Left lobe of liver (tissue), 2 donors: ENCODE results near the gene SLC24A3. TPM values are rescaled to one million over a fixed set of nuclear protein-coding genes. Genes with fewer than 3 reads are reported as not detected.

Experiments used
- ATAC-seq: fragments of 200-7000 bp; cut with Tn5 transposase; one replicate; pipeline ENCODE4 v1.9.1; 2020; ENCODE audit warnings: mild to moderate bottlenecking, moderate library complexity
- DNase-seq: peaks from one replicate; pipeline ENCODE4 v3.0.0-alpha.2; 2020; ENCODE audit warnings: low spot score
- total RNA-seq: library from RNA; stranded (reverse); gene quantifications from one replicate; pipeline ENCODE4 v1.2.1, GENCODE V29; 2021
- donor health status: DM: no; HTN: no; CAD: no; lungs with moderate emphysema.
- donor health status: DM: no; HTN: yes; CAD: no.

The SLC24A3 gene
- 0.35 TPM for total RNA-seq

GRCh38 chr20:19212469-19212815 is at the start of gene SLC24A3:
Gene SLC24A3, plus strand, starts transcription at chr20:19212642.
- ATAC-seq (no peak), DNase-seq (no peak)

GRCh38 chr20:19170148-19170547 is 42.3 kb upstream of the SLC24A3 start:
- ATAC-seq (no peak), DNase-seq (no peak)

DNA sequence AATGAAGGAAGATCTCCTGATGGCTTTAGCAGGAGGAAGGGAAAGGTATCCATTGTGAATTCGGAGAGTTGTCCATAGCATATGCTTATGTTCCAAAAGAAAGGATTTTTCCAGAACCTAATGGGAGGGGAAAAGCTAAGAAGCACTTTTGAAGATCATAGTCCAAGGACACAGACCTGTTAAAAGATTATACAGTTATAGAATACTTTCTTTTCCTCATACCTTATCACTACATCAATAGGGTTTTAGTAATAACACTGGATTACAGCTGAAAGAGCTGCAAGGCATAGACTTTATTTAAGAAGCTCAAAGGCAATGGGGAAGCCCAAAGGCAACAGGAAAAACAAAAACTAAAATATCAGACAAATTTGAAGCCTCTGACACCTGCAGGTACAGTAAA is 39.8 kb upstream of the SLC24A3 start:
- DNase-seq (no peak), ATAC-seq (no peak)

- no peak for ATAC-seq
- DNase-seq = no peak
These were observed 35.9 kb upstream of the SLC24A3 start for GRCh38 chr20:19176470-19177052.

- ATAC-seq (no peak), DNase-seq (no peak)
These were observed 30.9 kb upstream of the SLC24A3 start for GRCh38 chr20:19181552-19181951.

DNA sequence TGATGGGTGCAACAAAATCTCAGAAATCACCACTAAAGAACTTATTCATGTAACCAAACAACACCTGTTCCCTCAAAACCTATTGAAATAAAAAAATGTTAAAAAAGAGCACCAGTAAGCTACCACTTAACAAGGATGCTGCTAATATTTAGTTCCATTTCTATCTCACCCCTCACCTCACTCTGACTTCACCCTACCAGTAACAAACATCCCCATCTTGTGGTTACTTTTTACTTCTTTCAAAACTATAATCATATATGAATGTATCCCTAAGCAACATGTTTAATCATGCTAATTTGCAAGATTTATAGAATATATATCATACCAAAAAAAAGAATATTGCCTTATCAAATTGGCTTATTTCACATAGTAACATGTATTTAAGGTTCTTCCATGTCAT is 27.4 kb upstream of the SLC24A3 start:
- ATAC-seq = no peak

GRCh38 chr20:19193349-19193748 is 19.1 kb upstream of the SLC24A3 start:
- DNase-seq = no peak
- no peak for ATAC-seq

More for the DNA sequence above, 27.4 kb upstream of the SLC24A3 start:
- no peak for DNase-seq

DNA sequence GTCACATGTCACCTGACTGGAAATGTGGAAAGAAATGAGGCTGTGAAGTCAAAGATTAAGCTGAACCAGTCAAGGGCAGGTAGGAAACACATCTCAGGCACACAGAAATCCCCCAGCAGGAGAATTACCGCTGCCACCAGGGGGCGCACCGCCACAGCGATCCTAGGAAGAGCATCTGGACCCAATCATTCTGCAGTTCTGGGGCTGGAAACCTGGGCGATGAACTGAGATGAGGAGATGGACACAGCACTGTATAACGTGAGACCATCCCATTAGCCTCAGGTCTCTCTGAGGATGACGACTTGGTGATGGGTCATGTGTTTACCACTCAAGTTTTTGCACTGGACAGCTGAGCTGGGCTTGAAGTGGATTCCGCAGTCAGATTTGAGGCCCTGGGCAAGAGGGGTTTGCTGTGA is 6.5 kb upstream of the SLC24A3 start:
- ATAC-seq (peak; percentile 93), DNase-seq (peak; percentile 72)

DNA sequence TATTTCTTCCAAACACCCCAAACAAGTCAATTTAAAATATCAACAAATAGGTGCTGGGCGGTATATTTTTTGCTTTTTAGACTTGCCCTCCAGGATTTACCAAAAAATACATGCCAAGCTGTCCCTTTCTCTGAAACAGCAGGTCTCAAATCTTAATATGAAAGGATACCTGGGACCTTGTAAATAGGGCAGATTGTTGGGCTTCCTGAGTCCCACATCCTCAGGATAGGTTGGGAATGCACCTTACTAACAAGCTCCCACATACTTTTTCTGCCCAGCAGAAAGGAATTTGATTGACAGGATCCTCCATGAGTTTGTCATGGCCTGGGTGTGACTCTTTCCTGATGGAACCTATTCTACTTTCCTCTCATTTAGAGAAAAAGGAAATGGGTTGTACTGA is 4.9 kb upstream of the SLC24A3 start:
- DNase-seq = no peak

DNA sequence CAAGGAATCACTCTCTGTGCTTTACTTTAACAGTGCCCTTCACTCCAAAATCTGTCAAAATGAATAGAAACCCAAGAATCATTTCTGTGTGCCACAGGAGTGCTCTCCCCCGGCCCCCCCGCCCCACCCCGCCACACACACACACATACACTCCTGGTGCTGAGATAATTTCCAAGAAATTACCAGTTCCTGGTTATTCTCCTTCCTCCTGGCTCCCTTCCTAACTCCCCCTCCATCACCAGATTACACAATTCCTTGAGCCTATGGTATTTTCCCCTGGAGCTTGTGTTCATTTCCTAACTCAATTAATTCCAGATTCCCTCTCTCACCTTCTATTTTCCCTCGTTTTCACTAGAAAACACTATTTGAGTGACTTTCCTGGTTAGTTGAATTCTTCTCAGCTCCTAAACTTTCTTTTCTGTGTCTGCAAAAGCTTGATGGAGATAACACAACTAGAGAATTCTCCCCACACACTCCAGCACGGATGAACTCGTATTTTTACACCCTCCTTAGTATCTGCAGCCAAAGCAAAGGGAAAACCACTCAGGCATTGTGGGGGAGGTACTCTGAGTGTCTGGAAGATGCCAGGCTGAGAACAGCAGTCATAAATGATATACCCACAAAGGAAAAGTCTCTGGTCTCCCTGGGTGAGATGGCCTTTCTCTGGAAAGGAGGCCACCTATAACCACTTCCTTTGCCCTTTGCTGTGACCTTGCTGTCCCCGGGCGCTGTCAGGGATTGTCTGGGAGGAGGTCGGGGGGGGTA is 1.9 kb upstream of the SLC24A3 start:
- ATAC-seq (no peak), DNase-seq (no peak)

More for the DNA sequence above, 4.9 kb upstream of the SLC24A3 start:
- ATAC-seq = no peak

DNA sequence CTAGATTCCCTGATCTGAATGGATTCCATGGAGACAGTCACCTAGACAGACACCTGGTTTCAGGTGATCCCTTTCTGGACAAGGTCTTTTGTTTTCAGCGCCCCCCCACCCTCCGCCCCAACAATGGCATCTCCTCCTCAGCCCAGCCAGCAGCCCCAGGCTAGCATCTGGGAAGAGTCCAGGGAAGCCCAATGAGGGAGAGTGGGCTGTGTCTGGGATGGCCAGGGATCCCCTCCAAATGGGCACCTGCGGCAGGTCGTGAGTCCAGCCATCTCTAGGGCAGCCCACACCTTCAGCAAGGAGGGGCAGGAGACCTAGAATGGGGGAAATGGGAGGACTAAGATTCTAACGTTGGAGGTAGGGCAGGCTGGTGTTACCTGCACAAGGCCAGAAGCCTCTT is 1.2 kb upstream of the SLC24A3 start:
- DNase-seq = no peak
- ATAC-seq = no peak

DNA sequence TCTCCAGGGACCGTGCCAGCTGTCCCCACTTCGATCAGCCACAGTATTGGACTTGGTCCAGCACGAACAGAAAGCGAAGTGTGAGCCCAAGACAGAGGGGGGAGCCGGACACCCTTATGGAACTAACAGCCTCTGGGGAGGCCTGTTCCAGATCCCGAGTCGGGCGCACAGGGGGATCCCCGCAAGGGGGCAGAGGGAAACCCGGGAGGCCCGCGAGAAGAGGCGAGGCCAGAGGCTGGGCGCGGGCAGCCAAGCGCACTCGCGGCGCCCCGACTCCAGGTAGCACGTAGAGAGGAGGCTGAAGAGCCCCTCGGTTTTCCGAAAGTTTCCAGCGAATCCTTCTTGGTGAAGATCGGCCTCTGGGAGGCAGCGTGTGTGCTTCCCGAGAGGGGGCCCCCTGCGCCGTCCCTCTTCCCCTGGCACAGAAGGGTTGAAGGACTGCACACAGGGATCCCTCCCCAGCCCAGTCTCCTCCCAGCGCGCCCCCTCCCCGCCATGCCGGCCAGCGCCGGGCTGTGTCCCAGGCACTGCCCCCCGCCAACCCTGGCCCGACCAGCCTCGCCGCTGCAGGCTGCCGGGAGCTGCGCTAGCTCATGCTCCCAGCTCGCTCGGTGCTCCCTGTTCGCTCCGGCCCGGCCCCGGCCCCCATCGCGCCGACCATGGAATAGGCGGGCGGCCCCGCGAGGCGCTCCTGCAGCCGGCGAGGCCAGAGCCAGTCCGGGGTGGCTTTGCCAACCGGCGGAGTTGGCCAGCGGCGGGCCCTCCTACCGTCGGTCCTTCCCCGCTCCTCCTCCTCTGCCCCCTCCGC is 577 bp upstream of the SLC24A3 start:
- peak; percentile 28 for ATAC-seq

DNA sequence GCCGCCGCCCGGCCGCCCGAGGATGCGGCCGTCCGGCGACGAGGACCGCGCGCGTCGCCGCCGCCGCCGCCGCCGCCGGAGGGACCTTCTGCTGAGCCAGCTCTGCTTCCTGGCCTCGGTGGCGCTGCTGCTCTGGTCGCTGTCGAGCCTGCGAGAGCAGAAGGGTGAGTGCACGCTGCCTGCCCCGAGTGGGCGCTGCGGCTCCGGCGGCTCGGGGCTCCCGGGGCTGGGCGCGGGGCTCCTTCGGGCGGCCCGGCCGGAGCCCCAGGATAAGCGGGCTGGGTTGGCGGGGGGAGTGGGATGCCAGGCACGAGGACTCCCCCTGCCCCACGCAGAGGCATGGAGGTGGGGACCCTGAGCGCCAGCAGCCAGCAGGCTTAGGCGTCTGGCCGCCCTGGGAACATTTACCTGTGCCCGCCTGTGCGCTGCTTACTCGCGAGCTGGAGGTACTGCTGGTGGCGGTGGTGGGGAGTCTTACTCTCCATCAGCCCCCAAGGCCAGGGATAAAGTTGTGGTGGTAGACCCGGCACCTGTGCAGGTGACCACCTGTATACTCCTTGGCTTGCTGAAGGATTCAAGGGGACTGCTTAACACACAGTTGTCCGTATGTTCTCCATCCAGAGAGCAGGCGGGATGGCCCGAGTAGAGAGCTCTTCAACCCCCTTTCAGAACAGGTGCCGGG is 520 bp downstream of the SLC24A3 start:
- ATAC-seq (peak; percentile 73), DNase-seq (no peak)

More for the DNA sequence above, 577 bp upstream of the SLC24A3 start:
- DNase-seq = no peak

GRCh38 chr20:19213946-19214490 is 1.6 kb downstream of the SLC24A3 start:
- ATAC-seq (no peak), DNase-seq (no peak)

GRCh38 chr20:19218411-19218810 is 6.0 kb downstream of the SLC24A3 start:
- ATAC-seq (no peak), DNase-seq (no peak)

DNA sequence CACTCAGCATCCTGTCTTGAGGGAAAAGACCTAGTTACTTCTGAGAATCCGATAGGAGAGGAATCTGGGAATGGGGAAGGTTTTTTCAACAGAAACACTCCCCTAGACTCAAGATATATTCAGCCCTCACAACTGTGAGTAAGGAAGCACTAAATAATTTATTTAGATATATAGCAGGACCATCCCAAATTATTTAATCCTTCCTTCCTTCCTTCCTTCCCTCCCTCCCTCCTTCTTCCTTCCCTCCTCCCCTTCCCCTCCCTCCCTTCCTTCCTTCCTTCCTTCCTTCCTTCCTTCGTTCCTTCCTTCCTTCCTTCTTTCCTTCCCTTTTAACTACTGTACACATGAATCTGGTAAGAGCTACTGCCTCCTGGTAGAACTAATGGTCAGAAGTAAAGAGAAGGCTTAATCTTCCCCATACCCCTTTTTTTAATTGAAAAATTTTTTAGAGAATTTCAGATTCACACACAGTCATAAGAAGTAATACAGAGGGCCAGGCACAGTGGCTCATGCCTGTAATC is 10.1 kb downstream of the SLC24A3 start:
- DNase-seq (no peak), ATAC-seq (no peak)

DNA sequence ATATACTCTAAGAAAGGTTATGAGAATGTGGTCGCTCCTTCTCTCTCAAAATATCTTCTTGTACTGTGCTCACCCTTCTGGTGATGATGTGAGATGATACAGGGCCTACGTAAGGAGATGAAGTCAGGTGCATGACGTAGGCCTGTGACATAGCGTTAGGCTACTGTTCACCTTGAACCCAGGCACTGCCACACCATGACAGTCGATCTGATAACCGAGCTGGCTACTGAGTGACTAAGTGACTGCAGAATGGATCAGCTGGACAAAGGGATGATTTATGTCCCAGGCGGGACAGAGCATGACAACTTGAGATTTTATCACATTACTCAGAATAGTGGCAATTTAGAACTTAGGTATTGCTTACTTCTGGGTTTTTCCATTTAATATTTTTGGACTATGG is 11.2 kb downstream of the SLC24A3 start:
- ATAC-seq = no peak
- DNase-seq = no peak

- no peak for DNase-seq
- no peak for ATAC-seq
These were observed 19.1 kb downstream of the SLC24A3 start for GRCh38 chr20:19231359-19232035.

- ATAC-seq = no peak
- DNase-seq = no peak
These were observed 20.8 kb downstream of the SLC24A3 start for GRCh38 chr20:19232997-19233794.
